Measurements from ENCODE around the gene NADSYN1.
"Not testable (repeated sequence)": the region's sequence is repeated elsewhere in the genome, so short reads cannot be mapped to it uniquely, and the experiment has no call there.

Gene NADSYN1

DNA sequence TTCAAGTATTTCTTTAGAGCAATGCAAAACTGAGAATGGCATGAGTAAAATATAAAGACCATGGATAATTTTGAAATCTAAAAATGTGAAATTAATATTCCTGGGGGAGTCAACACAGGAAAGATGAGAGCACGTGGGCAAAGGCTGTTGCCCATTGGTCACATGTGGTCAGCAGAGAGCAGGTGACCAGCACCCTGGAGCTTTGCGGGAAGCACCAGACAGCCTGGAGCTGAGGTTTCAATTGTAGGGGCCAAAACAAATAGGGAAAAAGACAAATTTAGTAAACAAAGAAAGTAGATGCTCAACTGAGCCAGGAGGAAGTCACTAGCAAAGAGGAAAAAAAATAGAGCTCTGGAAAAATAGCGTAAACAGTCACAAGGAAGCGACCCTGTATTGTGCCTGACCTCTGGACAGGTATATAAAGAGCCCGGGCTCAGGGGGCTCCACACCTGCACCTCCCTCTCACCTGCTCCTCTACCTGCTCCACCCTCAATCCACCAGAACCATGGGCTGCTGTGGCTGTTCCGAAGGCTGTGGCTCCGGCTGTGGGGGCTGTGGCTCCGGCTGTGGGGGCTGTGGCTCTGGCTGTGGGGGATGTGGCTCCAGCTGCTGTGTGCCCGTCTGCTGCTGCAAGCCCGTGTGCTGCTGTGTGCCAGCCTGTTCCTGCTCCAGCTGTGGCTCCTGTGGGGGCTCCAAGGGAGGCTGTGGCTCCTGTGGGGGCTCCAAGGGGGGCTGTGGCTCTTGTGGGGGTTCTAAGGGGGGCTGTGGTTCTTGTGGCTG lies 74.0 kb downstream of the NADSYN1 start, which contains the start of gene KRTAP5-7:
TSS of gene KRTAP5-7 (plus strand) at position 472 of the 780 bp plus-strand sequence. CDS start at position 506, 34 bp downstream.
- DNase-seq (ENCODE audit: low read depth) = not testable (repeated sequence)

DNA sequence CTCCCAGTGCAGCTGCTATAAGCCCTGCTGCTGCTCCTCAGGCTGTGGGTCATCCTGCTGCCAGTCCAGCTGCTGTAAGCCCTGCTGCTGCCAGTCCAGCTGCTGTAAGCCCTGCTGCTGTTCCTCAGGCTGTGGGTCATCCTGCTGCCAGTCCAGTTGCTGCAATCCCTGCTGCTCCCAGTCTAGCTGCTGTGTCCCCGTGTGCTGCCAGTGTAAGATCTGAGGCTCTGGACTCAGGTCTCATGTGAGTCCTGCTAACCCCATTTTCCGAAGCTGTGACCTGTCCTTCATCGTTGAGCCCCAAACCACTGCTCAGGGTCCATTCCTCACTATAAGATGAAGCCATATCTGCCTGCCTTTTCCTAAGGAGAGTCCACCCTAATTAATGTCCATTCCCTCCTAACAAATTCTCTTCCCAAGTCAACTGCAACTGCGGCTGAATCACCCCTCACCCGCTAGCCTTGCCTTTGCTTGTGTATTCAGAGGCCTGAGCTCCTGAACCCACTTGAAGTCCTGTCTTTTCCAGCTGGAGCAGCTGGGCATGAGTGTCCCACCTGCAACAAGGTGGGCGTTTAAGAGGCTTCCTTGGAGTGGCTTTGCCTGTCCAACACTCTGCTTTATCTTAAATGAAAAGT lies 74.7 kb downstream of the NADSYN1 start:
- DNase-seq (ENCODE audit: low read depth) = no peak

DNA sequence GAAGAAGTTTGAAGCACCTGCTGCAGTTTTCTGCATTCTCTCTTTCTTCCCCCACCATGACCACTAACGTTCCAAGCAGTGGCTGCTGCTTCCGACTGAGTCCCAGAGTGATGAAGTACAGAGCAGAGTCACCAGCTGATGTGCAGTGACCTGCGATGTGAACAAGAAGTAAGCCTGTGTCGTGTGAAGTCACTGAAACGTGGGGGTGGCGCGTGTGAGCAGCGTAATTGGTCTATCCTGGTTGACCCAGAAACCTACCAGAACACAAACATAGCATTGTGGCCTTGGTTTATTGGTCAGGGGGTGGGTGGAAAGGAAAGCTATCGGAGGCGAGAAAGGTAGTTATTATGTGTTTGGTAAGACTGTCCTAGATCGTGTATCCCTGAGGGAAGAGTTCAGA lies 77.6 kb downstream of the NADSYN1 start:
- no peak for DNase-seq (ENCODE audit: low read depth)

DNA sequence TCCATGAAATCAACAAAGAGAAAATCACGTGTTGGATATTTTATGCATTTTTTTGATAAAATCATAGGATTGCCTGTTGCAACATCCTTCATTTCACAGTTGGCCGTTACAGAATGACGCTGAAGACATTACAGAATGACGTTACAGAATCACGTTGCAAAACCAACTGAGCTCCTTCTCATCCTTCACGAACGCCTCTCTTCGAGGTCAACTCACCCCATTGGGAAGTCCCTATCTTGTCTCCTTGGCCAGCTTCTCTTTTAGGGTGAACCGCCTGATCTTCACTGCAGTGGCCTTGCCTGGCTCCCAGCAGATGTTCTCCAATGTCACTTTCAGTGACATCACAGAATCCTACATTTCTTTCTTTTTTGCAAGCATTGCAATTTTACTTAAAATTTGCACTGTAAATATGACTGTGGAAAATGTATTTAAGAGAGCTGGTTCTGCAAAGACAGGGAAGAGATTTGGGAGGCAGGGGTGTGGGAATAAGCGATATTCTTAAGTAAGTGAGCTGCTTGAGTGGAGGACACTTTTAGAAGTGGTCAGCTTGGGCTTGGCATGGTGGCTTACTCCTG lies 79.1 kb downstream of the NADSYN1 start:
- no peak for DNase-seq (ENCODE audit: low read depth)

DNA sequence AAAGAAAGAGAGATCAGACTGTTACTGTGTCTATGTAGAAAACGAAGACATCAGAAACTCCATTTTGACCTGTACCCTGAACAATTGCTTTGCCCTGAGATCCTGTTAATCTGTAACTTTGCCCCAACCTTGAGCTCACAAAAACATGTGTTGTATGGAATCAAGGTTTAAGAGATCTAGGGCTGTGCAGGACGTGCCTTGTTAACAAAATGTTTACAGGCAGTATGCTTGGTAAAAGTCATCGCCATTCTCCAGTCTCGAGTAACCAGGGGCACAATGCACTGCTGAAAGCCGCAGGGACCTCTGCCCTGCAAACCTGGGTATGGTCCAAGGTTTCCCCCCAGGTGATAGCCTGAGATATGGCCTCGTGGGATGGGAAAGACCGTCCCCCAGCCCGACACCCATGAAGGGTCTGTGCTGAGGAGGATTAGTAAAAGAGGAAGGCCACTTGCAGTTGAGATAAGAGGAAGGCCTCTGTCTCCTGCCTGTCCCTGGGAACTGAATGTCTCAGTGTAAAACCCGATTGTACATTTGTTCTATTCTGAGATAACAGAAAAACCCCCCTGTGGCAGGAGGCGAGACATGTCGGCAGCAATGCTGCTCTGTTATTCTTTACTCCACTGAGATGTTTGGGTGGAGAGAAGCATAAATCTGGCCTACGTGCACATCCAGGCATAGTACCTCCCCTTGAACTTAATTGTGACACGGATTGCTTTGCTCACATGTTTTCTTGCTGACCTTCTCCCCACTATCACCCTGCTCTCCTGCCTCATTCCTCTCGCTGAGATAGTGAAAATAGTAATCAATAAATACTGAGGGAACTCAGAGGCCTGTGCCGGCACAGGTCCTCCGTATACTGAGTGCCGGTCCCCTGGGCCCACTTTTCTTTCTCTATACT lies 82.0 kb downstream of the NADSYN1 start:
- not testable (repeated sequence) for DNase-seq (ENCODE audit: low read depth)

DNA sequence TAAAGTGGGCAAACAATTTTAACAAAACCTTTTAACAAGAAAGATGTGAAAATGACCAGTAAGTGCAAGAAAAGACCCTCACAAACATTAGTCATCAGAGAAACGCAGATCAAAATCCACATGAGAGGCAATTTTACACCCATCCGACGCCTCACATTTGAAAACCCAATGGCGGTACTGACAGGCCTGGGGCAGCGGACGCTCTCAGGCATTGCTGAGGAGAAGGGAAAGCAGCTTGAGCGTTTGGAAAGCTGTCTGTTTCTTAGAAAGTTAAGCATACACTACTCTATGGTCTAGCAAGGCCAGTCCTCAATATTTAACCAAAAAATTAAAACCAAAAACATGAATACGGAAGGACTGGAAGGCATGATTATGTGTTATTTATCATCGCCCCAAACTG lies 82.8 kb downstream of the NADSYN1 start:
- no peak for DNase-seq (ENCODE audit: low read depth)

DNA sequence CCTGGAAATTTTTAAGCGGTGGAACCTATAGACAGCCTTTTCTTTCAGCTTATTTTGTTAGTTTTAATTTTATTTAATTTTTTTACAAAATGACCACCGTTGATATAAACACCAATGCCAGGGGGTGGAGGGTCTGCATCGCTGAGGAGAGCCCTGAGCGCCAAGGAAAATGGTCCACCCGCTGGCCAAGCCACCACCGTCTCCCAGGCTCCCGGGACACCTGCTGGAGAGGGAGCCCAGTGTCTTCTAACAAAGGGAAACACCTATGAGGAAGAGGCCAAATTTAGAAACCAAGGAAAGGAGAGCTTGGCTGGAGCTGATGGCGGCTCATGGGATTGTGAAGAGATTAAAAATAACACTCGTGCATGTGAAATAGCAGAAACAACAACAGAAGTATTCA lies 84.5 kb downstream of the NADSYN1 start:
- DNase-seq (ENCODE audit: low read depth) = no peak

DNA sequence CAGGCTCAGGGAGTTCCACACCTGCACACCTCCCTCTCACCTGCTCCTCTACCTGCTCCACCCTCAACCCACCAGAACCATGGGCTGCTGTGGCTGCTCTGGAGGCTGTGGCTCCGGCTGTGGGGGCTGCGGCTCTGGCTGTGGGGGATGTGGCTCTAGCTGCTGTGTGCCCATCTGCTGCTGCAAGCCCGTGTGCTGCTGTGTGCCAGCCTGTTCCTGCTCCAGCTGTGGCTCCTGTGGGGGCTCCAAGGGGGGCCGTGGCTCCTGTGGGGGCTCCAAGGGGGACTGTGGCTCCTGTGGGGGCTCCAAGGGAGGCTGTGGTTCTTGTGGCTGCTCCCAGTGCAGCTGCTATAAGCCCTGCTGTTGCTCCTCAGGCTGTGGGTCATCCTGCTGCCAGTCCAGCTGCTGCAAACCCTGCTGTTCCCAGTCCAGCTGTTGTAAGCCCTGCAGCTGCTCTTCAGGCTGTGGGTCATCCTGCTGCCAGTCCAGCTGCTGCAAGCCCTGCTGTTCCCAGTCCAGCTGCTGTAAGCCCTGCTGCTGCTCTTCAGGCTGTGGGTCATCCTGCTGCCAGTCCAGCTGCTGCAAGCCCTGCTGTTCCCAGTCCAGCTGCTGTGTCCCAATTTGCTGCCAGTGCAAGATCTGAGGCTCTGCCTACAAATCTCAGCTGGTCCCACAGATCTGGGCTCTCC lies 85.1 kb downstream of the NADSYN1 start, which contains the start of gene KRTAP5-8:
TSS of gene KRTAP5-8 (plus strand) at position 49 of the 689 bp plus-strand sequence. CDS start at position 80, 31 bp downstream.
- not testable (repeated sequence) for DNase-seq (ENCODE audit: low read depth)

DNA sequence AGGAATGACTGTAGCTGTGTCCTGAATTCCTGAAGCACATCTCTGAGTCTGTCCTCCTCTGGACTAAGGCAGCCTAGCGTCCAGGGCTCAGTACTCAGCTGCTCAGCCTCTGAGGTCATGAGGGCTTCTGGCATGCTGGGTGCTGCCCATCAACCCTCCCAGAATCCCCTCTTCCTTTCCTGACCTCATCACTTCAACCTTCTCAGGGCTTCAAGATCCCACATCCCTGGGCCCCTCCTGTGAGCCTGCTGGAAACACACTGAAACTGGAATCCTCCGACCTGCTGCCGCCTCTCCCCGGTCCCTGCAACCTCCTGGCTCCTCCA lies 85.6 kb downstream of the NADSYN1 start:
- DNase-seq (ENCODE audit: low read depth) = no peak

DNA sequence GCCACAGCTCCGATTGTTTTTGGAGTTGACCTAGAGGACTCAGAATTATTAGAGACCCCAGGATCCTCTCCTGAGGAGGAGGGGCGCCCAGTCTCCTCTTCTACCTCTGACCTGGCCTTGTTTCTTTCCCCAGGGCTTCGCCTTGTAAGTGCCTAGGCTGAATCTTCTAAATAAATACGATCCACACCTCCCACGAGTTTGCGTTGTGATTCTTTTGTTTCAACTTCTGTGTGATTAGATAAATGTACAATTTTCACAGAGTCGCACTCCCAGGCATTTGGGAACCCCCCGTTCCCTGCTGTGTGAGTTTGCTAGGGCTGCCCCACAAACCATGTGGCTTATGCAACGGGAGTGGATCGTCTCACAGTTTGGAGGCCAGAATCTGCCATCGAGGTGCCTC lies 86.0 kb downstream of the NADSYN1 start:
- DNase-seq (ENCODE audit: low read depth) = no peak

DNA sequence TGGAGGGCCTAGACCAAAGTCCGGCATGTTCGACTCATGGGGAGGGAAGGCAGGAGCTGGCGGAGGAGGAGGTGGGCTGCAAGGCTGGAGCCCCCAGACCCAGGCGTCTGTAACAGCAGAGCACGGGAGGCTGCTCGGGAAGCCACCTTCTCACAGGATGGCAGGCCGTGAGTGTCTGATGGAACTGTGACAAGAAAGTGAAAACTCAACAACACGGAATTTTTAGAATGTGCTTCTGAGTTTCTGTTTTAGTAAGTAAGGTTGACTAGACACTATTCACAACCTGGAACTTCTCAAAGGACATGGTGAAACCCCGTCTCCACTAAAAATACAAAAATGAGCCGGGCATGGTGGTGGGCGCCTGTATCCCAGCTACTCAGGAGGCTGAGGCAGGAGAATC lies 87.0 kb downstream of the NADSYN1 start:
- not testable (repeated sequence) for DNase-seq (ENCODE audit: low read depth)

DNA sequence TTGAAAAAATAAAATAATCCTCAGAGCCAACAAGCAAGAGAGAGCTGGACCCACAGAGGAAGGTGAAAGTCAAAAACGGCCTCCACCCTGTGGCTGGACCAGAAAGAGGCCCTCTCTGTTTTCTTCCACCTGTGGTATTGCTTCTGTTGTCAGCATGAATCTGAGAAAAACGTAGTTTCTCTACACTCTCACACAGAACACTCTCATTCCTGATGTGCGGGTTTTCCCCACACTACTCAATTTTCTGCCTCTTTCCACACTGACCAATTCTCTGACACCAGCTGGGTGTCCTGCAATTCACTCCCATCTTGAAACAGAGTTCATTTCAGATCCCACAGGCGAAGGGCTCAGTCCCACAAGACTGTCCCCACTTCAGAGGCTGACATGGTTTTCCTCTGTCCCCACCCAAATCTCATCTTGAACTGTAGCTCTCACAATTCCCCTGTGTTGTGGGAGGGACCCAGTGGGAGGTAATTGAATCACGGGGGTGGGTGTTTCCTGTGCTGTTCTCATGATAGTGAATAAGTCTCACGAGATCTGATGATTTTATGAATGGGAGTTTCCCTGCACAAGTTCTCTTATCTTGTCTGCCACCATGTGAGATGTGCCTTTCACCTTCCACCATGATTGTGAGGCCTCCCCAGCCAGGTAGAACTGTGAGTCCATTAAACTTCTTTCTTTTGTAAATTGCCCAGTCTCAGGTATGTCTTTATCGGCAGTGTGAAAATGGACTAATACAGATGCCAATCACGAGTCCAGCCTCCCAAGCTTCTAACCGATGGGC lies 87.7 kb downstream of the NADSYN1 start:
- DNase-seq (ENCODE audit: low read depth) = not testable (repeated sequence)

DNA sequence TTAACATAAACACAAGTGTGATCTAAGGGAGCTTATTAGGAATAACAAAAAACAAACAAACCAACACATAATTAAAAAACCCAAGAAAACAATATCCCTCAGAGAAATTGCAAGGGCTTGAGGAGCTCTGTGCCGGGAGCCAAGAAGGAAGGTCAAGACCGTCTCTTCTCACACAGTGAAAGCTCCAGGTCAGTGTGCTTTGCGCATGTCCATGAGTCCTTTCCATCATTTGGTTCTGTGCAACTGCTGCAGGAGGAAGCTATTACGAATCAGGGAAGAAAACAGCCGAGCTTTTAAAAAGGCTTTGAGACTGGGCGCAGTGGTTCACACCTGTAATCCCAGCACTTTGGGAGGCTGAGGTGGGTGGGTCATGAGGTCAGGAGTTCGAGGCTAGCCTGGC lies 89.4 kb downstream of the NADSYN1 start:
- no peak for DNase-seq (ENCODE audit: low read depth)

DNA sequence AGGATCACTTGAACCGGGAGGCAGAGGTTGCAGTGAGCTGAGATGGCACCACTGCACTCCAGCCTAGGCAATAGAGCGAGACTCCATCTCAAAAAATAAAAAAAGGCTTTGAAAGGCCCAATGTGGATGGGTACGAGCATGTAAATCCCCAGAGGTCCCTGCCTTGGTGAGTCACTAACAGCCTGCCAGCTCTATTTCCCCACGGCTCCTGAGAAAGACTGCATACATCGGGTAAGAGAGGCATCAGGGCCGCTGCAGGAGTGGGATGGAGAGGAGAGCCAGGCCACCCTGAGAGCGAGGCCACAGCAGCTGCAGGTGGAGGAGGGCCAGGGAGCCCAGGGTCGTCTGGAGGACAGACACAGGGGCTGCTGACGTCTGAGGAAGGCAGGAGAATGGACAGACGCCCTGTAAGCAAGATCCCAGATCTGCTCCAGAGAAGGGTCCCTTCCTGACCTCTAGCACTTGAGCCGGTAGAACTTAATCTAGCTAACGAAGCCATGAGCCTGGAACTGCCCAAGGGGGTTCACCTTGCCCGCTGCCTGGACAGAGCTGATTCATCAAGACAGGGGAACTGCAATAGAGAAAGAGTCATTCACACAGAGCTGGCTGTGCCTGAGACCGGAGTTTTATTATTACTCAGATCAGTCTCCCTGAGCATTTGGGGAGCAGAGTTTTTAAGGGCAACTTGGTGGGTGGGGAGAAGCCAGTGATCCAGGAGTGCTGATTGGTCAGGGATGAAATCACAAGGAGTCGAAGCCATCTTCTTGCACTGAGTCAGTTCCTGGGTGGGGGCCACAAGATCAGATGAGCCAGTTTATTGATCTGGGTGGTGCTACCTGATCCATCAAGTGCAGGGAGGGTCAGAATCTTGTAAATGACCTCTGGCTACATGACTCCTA lies 90.1 kb downstream of the NADSYN1 start:
- no peak for DNase-seq (ENCODE audit: low read depth)

DNA sequence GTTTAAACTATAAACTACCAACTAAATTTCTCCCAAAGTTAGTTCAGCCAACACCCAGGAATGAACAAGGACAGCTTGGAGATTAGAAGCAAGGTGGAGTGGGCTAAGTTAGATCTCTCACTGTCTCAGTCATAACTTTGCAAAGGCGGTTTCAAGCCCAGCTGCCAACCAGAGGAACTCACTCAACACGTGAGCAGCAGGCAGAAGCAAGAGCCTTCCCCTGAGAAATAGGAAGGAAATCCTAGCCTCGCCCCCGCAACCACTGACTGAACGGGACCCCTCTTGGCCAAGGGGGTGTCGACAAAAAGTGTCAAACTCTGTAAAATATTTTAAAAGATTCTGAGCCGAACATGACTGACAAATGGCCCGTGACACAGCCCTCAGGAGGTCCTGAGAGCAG lies 90.9 kb downstream of the NADSYN1 start:
- no peak for DNase-seq (ENCODE audit: low read depth)

DNA sequence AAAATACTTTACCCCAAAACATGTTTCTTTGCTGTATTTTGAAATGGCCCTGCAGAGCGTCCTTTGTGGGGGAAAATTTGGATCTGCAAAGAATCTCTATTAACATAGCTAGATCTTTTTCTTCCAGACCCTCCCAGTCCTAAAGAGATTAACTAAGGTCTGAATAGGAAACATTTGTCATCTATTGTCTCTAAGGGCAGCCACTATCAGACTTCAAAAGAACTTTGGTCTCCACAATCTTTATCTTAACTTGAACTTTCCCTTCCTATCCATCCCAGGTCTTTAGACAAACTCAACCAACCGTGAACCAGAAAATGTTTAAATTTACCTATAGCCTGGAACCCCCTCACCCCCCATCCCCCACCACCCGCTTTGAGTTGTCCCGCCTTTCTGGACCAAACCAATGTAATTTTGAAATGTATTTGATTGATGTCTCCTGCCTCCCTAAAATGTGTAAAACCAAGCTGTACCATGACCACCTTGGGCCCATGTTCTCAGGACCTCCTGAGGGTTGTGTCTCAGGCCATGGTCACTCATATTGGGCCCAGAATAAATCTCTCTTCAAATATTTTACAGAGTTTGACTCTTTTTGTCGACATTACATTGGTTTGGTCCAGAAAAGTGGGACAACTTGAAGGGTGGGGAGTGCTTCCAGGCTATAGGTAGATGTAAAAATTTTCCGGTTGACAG lies 91.7 kb downstream of the NADSYN1 start:
- DNase-seq (ENCODE audit: low read depth) = no peak

DNA sequence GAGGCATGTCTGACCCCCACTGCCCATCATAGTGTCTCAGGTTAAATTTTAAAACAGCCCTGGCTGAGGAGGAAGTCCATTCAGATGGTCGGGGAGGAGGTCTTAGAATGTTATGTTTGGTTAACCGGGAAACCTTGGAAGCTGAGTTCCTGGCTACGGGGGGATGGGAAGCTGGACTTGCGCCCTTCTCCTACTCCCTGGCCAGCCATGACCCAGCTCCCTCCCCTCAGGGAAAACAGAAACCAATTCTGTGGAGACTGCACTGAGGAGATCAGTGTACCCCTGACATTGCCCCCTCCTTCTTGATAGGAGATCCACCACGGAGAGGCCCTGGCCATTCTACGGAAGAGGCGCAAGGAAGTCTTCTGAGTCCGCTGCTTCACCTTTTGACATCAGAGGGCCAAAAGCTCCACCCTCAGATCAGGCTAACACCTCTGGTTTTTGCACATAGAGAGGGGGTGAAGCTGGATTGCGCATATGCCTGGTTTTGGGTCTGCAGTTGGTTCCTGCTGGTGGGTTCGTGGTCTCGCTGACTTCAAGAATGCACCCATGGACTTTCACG lies 92.5 kb downstream of the NADSYN1 start:
- no peak for DNase-seq (ENCODE audit: low read depth)

DNA sequence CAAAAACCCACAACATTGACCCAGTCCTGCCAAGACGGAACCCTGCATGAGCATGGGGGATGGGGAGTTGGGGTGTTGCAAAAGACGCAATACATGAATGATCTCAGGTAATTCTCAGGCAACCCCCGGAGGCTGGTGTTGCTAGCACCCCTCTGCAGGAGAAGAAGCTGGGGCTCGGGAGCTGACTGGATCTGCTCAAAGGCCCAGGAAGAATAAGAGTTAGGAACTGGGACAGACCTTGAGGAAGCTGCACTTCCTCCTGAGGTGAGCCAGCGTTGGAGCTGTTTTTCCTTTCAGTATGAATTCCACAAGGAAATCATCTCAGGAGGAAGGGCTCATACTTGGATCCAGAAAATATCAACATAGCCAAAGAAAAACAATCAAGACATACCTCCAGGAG lies 95.1 kb downstream of the NADSYN1 start, which contains the start of gene KRTAP5-9:
TSS of gene KRTAP5-9 (plus strand) at position 301 of the 400 bp plus-strand sequence. CDS start 238 bp downstream, outside the sequence.
- DNase-seq (ENCODE audit: low read depth) = no peak

DNA sequence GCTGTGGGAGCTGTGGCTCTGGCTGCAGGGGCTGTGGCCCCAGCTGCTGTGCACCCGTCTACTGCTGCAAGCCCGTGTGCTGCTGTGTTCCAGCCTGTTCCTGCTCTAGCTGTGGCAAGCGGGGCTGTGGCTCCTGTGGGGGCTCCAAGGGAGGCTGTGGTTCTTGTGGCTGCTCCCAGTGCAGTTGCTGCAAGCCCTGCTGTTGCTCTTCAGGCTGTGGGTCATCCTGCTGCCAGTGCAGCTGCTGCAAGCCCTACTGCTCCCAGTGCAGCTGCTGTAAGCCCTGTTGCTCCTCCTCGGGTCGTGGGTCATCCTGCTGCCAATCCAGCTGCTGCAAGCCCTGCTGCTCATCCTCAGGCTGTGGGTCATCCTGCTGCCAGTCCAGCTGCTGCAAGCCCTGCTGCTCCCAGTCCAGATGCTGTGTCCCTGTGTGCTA lies 95.7 kb downstream of the NADSYN1 start:
- no peak for DNase-seq (ENCODE audit: low read depth)

All from activated gamma-delta T cell treated with anti-CD3 and anti-CD28 coated beads, Interleukin-2, amount 50 U/mL, for 16 hours (primary cell).